IMR-90 (cell line): Measurements from ENCODE around the gene KRTAP10-5. TPM values are rescaled to one million over a fixed set of nuclear protein-coding genes. Genes with fewer than 3 reads are reported as not detected.

Experiments
- polyA plus RNA-seq, 3 experiments: library from polyadenylated mRNA; depleted of rRNA; stranded (reverse); fragments of >200 nt; gene quantifications; 2 replicates each; pipeline ENCODE4 v1.2.3, GENCODE V29; 2012; ENCODE audit warnings: low replicate concordance in 1 of 3
- total RNA-seq: library from RNA; depleted of rRNA; stranded (reverse); fragments of >200 nt; gene quantifications from 2 replicates; pipeline ENCODE4 v1.2.3, GENCODE V29; 2012; rRNA removed

Gene KRTAP10-5
- total and polyA plus RNA-seq, 2 of the 4 experiments (the other 2 are of a cell fraction) = not detected

Other genes with a start within 250 kb of the KRTAP10-5 start
- gene CFAP410, start 241.2 kb downstream of the KRTAP10-5 start, total RNA-seq = 3.3 and 3.8 TPM in 2 replicates
- 10.3 and 12.4 TPM in 2 replicates for gene CFAP410, start 241.2 kb downstream of the KRTAP10-5 start, polyA plus RNA-seq (2012; rRNA removed)
- not detected in 2 replicates for gene TRPM2, start 227.0 kb downstream of the KRTAP10-5 start, total RNA-seq
- gene TRPM2, start 227.0 kb downstream of the KRTAP10-5 start, polyA plus RNA-seq (2012; rRNA removed) = not detected in 2 replicates
- gene LRRC3, start 125.1 kb downstream of the KRTAP10-5 start, total RNA-seq = under 0.01 TPM in 2 replicates
- 0.38 and 0.53 TPM in 2 replicates for gene LRRC3, start 125.1 kb downstream of the KRTAP10-5 start, polyA plus RNA-seq (2012; rRNA removed)
- not detected in 2 replicates for gene KRTAP10-1, start 40.4 kb downstream of the KRTAP10-5 start, total RNA-seq
- gene KRTAP10-1, start 40.4 kb downstream of the KRTAP10-5 start, polyA plus RNA-seq (2012; rRNA removed) = not detected in 2 replicates
- gene KRTAP10-2, start 29.1 kb downstream of the KRTAP10-5 start, total RNA-seq = not detected in 2 replicates
- not detected in 2 replicates for gene KRTAP10-2, start 29.1 kb downstream of the KRTAP10-5 start, polyA plus RNA-seq (2012; rRNA removed)
- gene KRTAP10-3, start 21.8 kb downstream of the KRTAP10-5 start, total RNA-seq = not detected in 2 replicates
- not detected in 2 replicates for gene KRTAP10-3, start 21.8 kb downstream of the KRTAP10-5 start, polyA plus RNA-seq (2012; rRNA removed)
- gene KRTAP10-4, start 6.9 kb downstream of the KRTAP10-5 start, total RNA-seq = not detected in 2 replicates
- gene KRTAP10-4, start 6.9 kb downstream of the KRTAP10-5 start, polyA plus RNA-seq (2012; rRNA removed) = not detected in 2 replicates
- gene KRTAP10-6, start 11.9 kb upstream of the KRTAP10-5 start, total RNA-seq = not detected in 2 replicates
- gene KRTAP10-6, start 11.9 kb upstream of the KRTAP10-5 start, polyA plus RNA-seq (2012; rRNA removed) = not detected in 2 replicates
- not detected in 2 replicates for gene KRTAP10-7, start 20.0 kb upstream of the KRTAP10-5 start, total RNA-seq
- gene KRTAP10-7, start 20.0 kb upstream of the KRTAP10-5 start, polyA plus RNA-seq (2012; rRNA removed) = not detected in 2 replicates
- not detected in 2 replicates for gene KRTAP10-8, start 31.5 kb upstream of the KRTAP10-5 start, total RNA-seq
- not detected in 2 replicates for gene KRTAP10-8, start 31.5 kb upstream of the KRTAP10-5 start, polyA plus RNA-seq (2012; rRNA removed)
- gene KRTAP10-9, start 46.5 kb upstream of the KRTAP10-5 start, total RNA-seq = not detected in 2 replicates
- not detected in 2 replicates for gene KRTAP10-9, start 46.5 kb upstream of the KRTAP10-5 start, polyA plus RNA-seq (2012; rRNA removed)
- gene KRTAP10-10, start 56.8 kb upstream of the KRTAP10-5 start, total RNA-seq = not detected in 2 replicates
- not detected in 2 replicates for gene KRTAP10-10, start 56.8 kb upstream of the KRTAP10-5 start, polyA plus RNA-seq (2012; rRNA removed)
- gene KRTAP10-11, start 65.8 kb upstream of the KRTAP10-5 start, total RNA-seq = not detected in 2 replicates
- gene KRTAP10-11, start 65.8 kb upstream of the KRTAP10-5 start, polyA plus RNA-seq (2012; rRNA removed) = not detected in 2 replicates
- not detected in 2 replicates for gene KRTAP12-4, start 74.1 kb upstream of the KRTAP10-5 start, total RNA-seq
- gene KRTAP12-4, start 74.1 kb upstream of the KRTAP10-5 start, polyA plus RNA-seq (2012; rRNA removed) = not detected in 2 replicates
- not detected in 2 replicates for gene KRTAP12-3, start 77.3 kb upstream of the KRTAP10-5 start, total RNA-seq
- not detected in 2 replicates for gene KRTAP12-3, start 77.3 kb upstream of the KRTAP10-5 start, polyA plus RNA-seq (2012; rRNA removed)
- gene KRTAP12-2, start 86.3 kb upstream of the KRTAP10-5 start, total RNA-seq = not detected in 2 replicates
- gene KRTAP12-2, start 86.3 kb upstream of the KRTAP10-5 start, polyA plus RNA-seq (2012; rRNA removed) = not detected in 2 replicates
- gene KRTAP12-1, start 101.6 kb upstream of the KRTAP10-5 start, total RNA-seq = not detected in 2 replicates
- gene KRTAP12-1, start 101.6 kb upstream of the KRTAP10-5 start, polyA plus RNA-seq (2012; rRNA removed) = not detected in 2 replicates
- not detected in 2 replicates for gene KRTAP10-12, start 116.6 kb upstream of the KRTAP10-5 start, total RNA-seq
- gene KRTAP10-12, start 116.6 kb upstream of the KRTAP10-5 start, polyA plus RNA-seq (2012; rRNA removed) = not detected in 2 replicates
- not detected in 2 replicates for gene TSPEAR, start 131.0 kb upstream of the KRTAP10-5 start, total RNA-seq
- gene TSPEAR, start 131.0 kb upstream of the KRTAP10-5 start, polyA plus RNA-seq (2012; rRNA removed) = not detected in 2 replicates
- gene UBE2G2, start 221.2 kb upstream of the KRTAP10-5 start, total RNA-seq = 65.4 and 75.8 TPM in 2 replicates
- gene UBE2G2, start 221.2 kb upstream of the KRTAP10-5 start, polyA plus RNA-seq (2012; rRNA removed) = 81.9 and 91.7 TPM in 2 replicates
- 64.9 and 103 TPM in 2 replicates for gene SUMO3, start 237.5 kb upstream of the KRTAP10-5 start, total RNA-seq
- 101 and 104 TPM in 2 replicates for gene SUMO3, start 237.5 kb upstream of the KRTAP10-5 start, polyA plus RNA-seq (2012; rRNA removed)